NB4 (cell line): ENCODE measurements around the gene DOCK6.

Source experiments
- DNase-seq: peaks from one replicate; pipeline ENCODE4 v3.0.0; 2010; ENCODE audit warnings: low read depth
- H3K4me3 ChIP-seq: one replicate; pipeline ENCODE4 v1.5.1; 2011; ENCODE audit warnings: mild to moderate bottlenecking, low read depth, low read length, moderate library complexity
- CTCF ChIP-seq: IDR thresholded peaks from one replicate; pipeline ENCODE4 v1.5.1; 2012; ENCODE audit warnings: low read depth, low read length
- MAX ChIP-seq: IDR thresholded peaks from 2 replicates; pipeline ENCODE4 v1.6.1; 2011; ENCODE audit warnings: low read depth, low read length
- MYC ChIP-seq: IDR thresholded peaks from 2 replicates; pipeline ENCODE4 v1.6.1; 2011; ENCODE audit warnings: low read depth, low read length
- POLR2A ChIP-seq: IDR thresholded peaks from 2 replicates; pipeline ENCODE4 v1.6.1; 2011; ENCODE audit warnings: mild to moderate bottlenecking; ENCODE audit not compliant: insufficient read length; ENCODE audit errors: extremely low read depth

DOCK6 gene

GRCh38 chr19:11257846-11258380 lies 4.4 kb downstream of the DOCK6 start:
- TF ChIP-seq MAX (peak; percentile 24; the same call in 1 of the 2 replicates), CTCF (no peak)
- peak; percentile 34 for DNase-seq

GRCh38 chr19:11256189-11256588 lies 6.1 kb downstream of the DOCK6 start:
- no peak overlapping the region for H3K4me3 ChIP-seq
- TF ChIP-seq POLR2A (no peak), MYC (no peak), CTCF (no peak), MAX (no peak)
- no peak for DNase-seq

More at GRCh38 chr19:11257846-11258380, 4.4 kb downstream of the DOCK6 start:
- no peak overlapping the region for H3K4me3 ChIP-seq

- no peak overlapping the region for H3K4me3 ChIP-seq
- TF ChIP-seq CTCF: peak; percentile 27
- TF ChIP-seq POLR2A: no peak
- no peak for DNase-seq
These were observed 7.7 kb downstream of the DOCK6 start for GRCh38 chr19:11254666-11255065.

GRCh38 chr19:11252665-11253355 lies 9.5 kb downstream of the DOCK6 start:
- no peak overlapping the region for H3K4me3 ChIP-seq
- no peak for DNase-seq
- TF ChIP-seq MAX: no peak
- no peak for TF ChIP-seq POLR2A
- TF ChIP-seq CTCF: no peak
- no peak for TF ChIP-seq MYC

- TF ChIP-seq POLR2A (no peak), MAX (no peak), MYC (no peak)
- peak; percentile 25 for DNase-seq
- H3K4me3 ChIP-seq: no peak overlapping the region
These were observed 10.5 kb downstream of the DOCK6 start for GRCh38 chr19:11251650-11252314.

GRCh38 chr19:11251217-11251616 lies 11.1 kb downstream of the DOCK6 start:
- DNase-seq: peak; percentile 24
- H3K4me3 ChIP-seq: no peak overlapping the region
- TF ChIP-seq POLR2A: no peak
- no peak for TF ChIP-seq MAX
- TF ChIP-seq CTCF: no peak
- no peak for TF ChIP-seq MYC
